ENCODE data around the gene ACVR1B.

The ACVR1B gene

DNA sequence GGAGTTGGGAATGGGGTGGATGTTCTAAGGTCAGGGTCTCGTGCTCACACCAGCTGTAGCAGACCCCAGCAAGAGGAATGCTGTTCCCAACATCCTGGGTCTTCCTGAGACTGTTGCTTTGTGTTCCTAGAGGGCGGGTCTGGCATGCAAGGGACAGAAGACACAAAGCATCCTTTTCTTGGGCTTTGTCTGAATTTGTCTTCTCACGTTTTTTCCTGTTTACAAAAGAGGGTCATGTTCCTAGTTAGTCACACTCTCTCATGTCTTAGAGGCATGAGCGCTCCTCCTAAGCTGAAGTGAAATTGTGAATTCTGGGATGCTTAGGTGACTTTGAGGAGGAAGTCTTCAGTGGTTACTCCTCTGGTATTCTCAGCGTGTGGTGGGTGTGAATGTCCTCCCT lies 45.6 kb downstream of the ACVR1B start:
- Histone ChIP-seq H3K27ac (ENCODE audit: low read length) (no peak overlapping the region), H3K4me1 (ENCODE audit: insufficient read depth, low read length) (no peaks in the 10 kb centered on the region), H3K9ac (ENCODE audit: low read depth, low read length) (no peak overlapping the region), H3K27me3 (ENCODE audit: insufficient read depth, low read length, poor library complexity) (no peaks in the 10 kb centered on the region), H3K4me3 (ENCODE audit: low read depth in 1 of 2, low read length in 2 of 2) (no peak overlapping the region), H3K36me3 (ENCODE audit: insufficient read depth, low read length) (peaks cover 33% of the 10 kb centered on the region), H3K4me2 (ENCODE audit: insufficient read depth, low read length) (no peak overlapping the region), H2AFZ (ENCODE audit: low read depth, low read length) (no peak overlapping the region), H3K9me3 (ENCODE audit: insufficient read depth, low read length, severe bottlenecking) (no peaks in the 10 kb centered on the region), H3K79me2 (ENCODE audit: insufficient read depth, low read length) (no peaks in the 10 kb centered on the region), H4K20me1 (ENCODE audit: insufficient read depth, low read length) (no peaks in the 10 kb centered on the region)
- DNase-seq (no peak), ATAC-seq (ENCODE audit: insufficient read depth, low read depth) (no peak)
- TF ChIP-seq, protein P1, sequence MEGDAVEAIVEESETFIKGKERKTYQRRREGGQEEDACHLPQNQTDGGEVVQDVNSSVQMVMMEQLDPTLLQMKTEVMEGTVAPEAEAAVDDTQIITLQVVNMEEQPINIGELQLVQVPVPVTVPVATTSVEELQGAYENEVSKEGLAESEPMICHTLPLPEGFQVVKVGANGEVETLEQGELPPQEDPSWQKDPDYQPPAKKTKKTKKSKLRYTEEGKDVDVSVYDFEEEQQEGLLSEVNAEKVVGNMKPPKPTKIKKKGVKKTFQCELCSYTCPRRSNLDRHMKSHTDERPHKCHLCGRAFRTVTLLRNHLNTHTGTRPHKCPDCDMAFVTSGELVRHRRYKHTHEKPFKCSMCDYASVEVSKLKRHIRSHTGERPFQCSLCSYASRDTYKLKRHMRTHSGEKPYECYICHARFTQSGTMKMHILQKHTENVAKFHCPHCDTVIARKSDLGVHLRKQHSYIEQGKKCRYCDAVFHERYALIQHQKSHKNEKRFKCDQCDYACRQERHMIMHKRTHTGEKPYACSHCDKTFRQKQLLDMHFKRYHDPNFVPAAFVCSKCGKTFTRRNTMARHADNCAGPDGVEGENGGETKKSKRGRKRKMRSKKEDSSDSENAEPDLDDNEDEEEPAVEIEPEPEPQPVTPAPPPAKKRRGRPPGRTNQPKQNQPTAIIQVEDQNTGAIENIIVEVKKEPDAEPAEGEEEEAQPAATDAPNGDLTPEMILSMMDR (IDR thresholded peaks at IDR 0.05; ENCODE audit: borderline replicate concordance, extremely low read depth, low read length, poor library complexity, severe bottlenecking) = no peak
- TF ChIP-seq EZH2 (IDR thresholded peaks at IDR 0.05; ENCODE audit: borderline replicate concordance, low read depth, low read length, severe bottlenecking) = no peak

DNA sequence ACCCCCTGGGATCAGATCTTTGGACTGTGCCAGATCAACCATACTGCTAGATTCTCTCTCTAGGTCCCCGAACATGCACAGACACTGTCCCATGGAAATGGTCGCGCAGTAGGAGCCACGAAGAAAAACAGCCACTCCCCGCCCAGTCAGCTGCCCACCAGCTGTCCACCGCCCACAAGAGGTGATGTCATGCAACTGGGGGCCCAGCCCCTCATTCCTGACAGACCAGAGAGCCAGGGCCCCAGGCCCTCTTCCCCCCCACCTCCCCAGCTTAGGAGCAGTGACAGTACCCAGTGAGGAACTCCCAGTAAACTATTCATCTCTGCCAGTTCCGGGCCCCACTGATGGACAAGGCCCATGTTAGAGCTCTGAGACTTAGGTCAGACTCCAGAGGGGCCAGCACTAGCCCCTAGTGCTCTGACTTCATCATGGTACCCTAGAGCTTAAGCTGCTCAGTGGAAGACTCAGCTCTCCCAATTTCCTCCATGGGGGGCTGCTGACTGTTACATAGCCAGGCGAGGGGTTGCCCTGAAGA lies 51.6 kb downstream of the ACVR1B start:
- no peaks in the 10 kb centered on the region for H3K79me2 ChIP-seq (ENCODE audit: insufficient read depth, low read length)
- no peak for DNase-seq
- no peak overlapping the region for H3K27ac ChIP-seq (ENCODE audit: low read length)
- H3K4me3 ChIP-seq (ENCODE audit: low read depth in 1 of 2, low read length in 2 of 2) = no peak overlapping the region
- H2AFZ ChIP-seq (ENCODE audit: low read depth, low read length) = no peak overlapping the region
- peaks cover 1% of the 10 kb centered on the region; the same call in 1 of the 2 replicates for H3K36me3 ChIP-seq (ENCODE audit: insufficient read depth, low read length)
- no peak overlapping the region for H3K4me2 ChIP-seq (ENCODE audit: insufficient read depth, low read length)
- no peak for ATAC-seq (ENCODE audit: insufficient read depth, low read depth)
- no peak for TF ChIP-seq EZH2 (IDR thresholded peaks at IDR 0.05; ENCODE audit: borderline replicate concordance, low read depth, low read length, severe bottlenecking)
- TF ChIP-seq, protein P1 (IDR thresholded peaks at IDR 0.05; ENCODE audit: borderline replicate concordance, extremely low read depth, low read length, poor library complexity, severe bottlenecking) = no peak
- peaks cover 29% of the 10 kb centered on the region for H3K4me1 ChIP-seq (ENCODE audit: insufficient read depth, low read length)
- no peaks in the 10 kb centered on the region for H3K9me3 ChIP-seq (ENCODE audit: insufficient read depth, low read length, severe bottlenecking)
- H4K20me1 ChIP-seq (ENCODE audit: insufficient read depth, low read length) = peaks cover 17% of the 10 kb centered on the region
- H3K9ac ChIP-seq (ENCODE audit: low read depth, low read length) = no peak overlapping the region
- peaks cover 27% of the 10 kb centered on the region for H3K27me3 ChIP-seq (ENCODE audit: insufficient read depth, low read length, poor library complexity)

DNA sequence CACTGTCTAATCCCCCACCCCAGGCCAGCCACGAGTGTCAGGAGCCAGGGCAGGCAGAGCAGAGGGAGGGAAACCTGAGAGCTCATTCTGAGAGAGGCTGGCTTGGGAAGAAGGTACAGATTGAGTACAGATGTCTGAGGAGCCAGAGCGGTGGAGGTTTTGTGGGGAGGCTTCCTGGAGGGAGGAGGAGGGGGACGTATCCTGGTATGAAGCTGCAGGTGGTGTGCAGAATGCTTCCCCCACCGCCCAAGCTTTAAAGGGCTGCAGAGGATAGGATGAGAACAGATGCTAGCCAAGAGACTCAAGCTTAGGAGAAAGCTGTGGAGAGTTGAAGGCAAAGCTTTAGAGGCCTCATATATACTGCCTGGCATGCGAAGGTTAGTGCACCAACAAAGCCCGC lies 52.1 kb downstream of the ACVR1B start:
- Histone ChIP-seq H3K79me2 (ENCODE audit: insufficient read depth, low read length) (no peaks in the 10 kb centered on the region), H3K9me3 (ENCODE audit: insufficient read depth, low read length, severe bottlenecking) (no peaks in the 10 kb centered on the region), H2AFZ (ENCODE audit: low read depth, low read length) (no peak overlapping the region), H3K9ac (ENCODE audit: low read depth, low read length) (no peak overlapping the region), H3K36me3 (ENCODE audit: insufficient read depth, low read length) (no peaks in the 10 kb centered on the region; the same call in 1 of the 2 replicates), H3K4me3 (ENCODE audit: low read depth in 1 of 2, low read length in 2 of 2) (no peak overlapping the region), H3K27me3 (ENCODE audit: insufficient read depth, low read length, poor library complexity) (peaks cover 32% of the 10 kb centered on the region), H4K20me1 (ENCODE audit: insufficient read depth, low read length) (peaks cover 17% of the 10 kb centered on the region), H3K4me2 (ENCODE audit: insufficient read depth, low read length) (no peak overlapping the region), H3K27ac (ENCODE audit: low read length) (no peak overlapping the region), H3K4me1 (ENCODE audit: insufficient read depth, low read length) (peaks cover 29% of the 10 kb centered on the region)
- peak; percentile 63 for ATAC-seq (ENCODE audit: insufficient read depth, low read depth)
- no peak for TF ChIP-seq EZH2 (IDR thresholded peaks at IDR 0.05; ENCODE audit: borderline replicate concordance, low read depth, low read length, severe bottlenecking)
- TF ChIP-seq, protein P1 (IDR thresholded peaks at IDR 0.05; ENCODE audit: borderline replicate concordance, extremely low read depth, low read length, poor library complexity, severe bottlenecking) = no peak
- peak; percentile 67 for DNase-seq

Data from DND-41 (cell line).